NCI-H446 (cell line): Measurements from ENCODE around the gene FOLR1.
"Not testable (repeated sequence)": the region's sequence is repeated elsewhere in the genome, so short reads cannot be mapped to it uniquely, and the experiment has no call there.

Experiments
- DNase-seq, 2 experiments: peaks; one replicate each; lab custom pipeline; 2025; lab: John Stamatoyannopoulos, UW

The FOLR1 gene

GRCh38 chr11:72181553-72181958 lies 10.4 kb upstream of the FOLR1 start:
- peak in 1 of 2 experiments; percentile 3 for DNase-seq

DNA sequence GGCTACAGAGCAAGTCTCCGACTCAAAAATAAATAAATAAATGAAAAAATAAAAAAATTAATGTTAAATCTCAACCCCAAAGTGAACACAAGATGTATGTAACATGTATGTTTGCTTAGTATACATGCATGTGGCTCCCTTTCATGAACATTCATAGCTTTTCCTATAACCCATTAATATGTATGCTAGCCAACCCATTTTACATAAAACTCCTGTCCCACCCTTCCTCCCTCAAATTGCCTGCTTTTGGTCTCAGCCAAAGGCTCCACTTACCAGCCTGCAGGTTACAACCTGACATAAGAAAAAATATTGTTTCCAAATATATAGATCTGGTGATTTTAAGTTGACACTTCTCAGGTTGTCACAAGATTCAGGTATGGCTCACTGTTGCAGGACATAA lies 3.7 kb upstream of the FOLR1 start:
- DNase-seq = no peak

- DNase-seq = peak in 1 of 2 experiments; percentile 73
Observed at GRCh38 chr11:72189455-72190250, 2.3 kb upstream of the FOLR1 start.

DNA sequence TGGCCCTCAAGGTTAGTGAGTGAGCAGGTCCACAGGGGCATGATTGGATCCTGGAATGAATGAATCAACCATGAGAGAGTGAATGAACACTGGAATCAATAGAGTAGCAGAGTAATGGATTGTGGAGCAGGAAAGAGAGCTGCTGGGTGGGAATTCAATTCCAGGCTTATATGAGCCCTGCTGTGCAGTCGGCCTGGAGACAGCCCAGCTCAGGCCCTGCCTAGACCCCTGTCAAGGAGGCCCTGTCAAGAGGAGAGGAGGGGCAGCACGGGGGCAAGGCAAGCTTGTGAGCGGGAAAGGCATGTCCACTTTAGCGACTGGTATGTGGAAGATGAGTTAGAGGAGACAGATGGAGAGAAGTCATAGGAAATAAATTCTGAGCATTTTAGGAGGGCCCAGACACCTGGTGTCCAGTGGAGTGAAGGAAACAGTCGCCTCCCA lies 1.3 kb upstream of the FOLR1 start:
- no peak for DNase-seq

DNA sequence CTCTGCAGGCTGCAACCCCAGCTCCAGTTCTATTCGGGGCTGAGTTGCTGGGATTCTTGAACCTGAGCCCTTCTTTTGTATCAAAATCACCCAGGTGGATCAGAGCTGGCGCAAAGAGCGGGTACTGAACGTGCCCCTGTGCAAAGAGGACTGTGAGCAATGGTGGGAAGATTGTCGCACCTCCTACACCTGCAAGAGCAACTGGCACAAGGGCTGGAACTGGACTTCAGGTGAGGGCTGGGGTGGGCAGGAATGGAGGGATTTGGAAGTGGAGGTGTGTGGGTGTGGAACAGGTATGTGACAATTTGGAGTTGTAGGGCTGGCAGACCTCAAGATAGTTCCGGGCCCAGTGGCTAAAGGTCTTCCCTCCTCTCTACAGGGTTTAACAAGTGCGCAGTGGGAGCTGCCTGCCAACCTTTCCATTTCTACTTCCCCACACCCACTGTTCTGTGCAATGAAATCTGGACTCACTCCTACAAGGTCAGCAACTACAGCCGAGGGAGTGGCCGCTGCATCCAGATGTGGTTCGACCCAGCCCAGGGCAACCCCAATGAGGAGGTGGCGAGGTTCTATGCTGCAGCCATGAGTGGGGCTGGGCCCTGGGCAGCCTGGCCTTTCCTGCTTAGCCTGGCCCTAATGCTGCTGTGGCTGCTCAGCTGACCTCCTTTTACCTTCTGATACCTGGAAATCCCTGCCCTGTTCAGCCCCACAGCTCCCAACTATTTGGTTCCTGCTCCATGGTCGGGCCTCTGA lies 3.8 kb downstream of the FOLR1 start:
- DNase-seq = no peak

- not testable (repeated sequence) for DNase-seq
Observed at GRCh38 chr11:72201445-72201844, 9.5 kb downstream of the FOLR1 start.

DNA sequence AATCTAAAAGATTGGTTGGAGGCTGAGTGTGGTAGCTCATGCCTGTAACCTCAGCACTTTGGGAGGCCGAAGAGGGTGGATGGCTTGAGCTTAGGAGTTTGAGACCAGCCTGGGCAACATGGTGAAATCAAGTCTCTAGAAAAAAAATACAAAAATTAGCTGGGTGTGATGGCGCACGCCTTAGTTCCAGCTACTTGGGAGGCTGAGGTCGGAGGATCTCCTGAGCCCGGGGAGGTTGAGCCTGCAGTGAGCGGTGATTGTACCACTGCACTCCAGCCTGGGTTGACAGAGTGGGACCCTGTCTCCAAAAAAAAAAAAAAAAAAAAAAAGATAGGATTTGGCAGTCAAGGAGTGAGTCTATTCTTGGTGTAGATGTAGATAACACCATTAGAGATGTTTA lies 10.6 kb downstream of the FOLR1 start:
- DNase-seq = no peak

DNA sequence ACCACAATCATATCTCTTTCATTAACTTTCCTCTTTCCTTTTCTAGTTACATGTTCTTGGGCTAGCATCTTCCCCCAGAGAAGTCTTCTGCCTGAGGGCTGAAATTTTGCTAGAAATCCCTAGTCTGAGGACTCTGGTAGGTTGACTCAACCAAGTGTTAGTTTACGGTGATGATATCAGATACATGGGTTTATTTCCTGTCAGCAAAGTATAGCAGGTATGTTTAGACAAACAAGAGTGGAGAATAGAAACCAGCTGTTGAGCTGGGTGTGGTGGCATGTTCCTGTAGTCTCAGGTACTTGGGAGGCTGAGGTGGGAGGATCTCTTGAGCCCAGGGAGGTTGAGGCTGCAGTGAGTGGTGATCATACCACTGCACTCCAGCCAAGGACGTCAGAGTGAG lies 11.2 kb downstream of the FOLR1 start:
- no peak for DNase-seq

DNA sequence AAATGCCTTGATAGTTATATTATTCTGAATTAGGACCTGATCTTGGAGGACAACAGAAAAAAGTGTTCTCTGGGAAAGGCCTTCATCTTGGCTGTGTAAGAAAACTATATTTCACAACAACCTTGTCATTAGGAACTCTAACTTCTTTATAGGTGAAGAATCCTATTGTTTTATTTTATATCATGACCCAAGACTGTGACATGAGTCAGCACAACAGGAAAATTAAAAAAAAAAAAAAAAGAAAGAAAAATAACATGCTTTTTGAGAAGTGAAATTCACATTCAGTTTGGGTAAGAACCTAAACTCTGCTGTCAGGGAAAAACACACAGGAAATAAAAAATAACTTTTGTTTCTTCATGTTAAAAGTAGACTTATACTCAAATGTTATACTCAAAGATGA lies 12.9 kb downstream of the FOLR1 start:
- DNase-seq = no peak

GRCh38 chr11:72206794-72207193 lies 14.9 kb downstream of the FOLR1 start:
- DNase-seq = not testable (repeated sequence)

- DNase-seq = no peak
Observed at GRCh38 chr11:72208281-72208680, 16.3 kb downstream of the FOLR1 start.

- DNase-seq = no peak
Observed at GRCh38 chr11:72209101-72209500, 17.2 kb downstream of the FOLR1 start.

GRCh38 chr11:72216638-72217037 lies 24.7 kb downstream of the FOLR1 start, which contains the start of gene FOLR2:
FOLR2 (plus strand) TSS chr11:72216794; CDS start chr11:72218585, 1,791 bp downstream.
- no peak for DNase-seq

GRCh38 chr11:72217841-72218240 lies 25.9 kb downstream of the FOLR1 start:
- DNase-seq = no peak

- no peak for DNase-seq
Observed at GRCh38 chr11:72218251-72218745, 26.4 kb downstream of the FOLR1 start.

DNA sequence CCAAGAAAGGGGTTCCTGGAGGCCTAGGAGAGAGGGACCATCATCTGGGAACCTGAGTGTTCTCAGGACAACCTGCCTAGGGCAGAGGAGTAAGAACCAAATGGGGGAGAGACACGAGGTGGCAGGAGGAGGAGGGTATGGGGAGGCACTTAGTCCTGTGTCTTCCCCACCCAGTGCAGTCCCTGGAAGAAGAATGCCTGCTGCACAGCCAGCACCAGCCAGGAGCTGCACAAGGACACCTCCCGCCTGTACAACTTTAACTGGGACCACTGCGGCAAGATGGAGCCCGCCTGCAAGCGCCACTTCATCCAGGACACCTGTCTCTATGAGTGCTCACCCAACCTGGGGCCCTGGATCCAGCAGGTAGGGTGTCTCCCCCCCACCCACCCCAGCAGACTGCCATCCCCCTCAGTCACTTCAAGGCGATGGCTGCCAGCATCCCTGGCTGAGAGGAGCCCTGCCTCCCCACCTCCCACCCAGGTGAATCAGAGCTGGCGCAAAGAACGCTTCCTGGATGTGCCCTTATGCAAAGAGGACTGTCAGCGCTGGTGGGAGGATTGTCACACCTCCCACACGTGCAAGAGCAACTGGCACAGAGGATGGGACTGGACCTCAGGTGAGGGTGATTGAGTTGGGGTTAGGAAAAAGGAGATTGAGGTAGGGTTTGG lies 28.9 kb downstream of the FOLR1 start:
- DNase-seq = no peak

- no peak for DNase-seq
Observed at GRCh38 chr11:72221386-72222075, 29.6 kb downstream of the FOLR1 start.

- DNase-seq = no peak
Observed at GRCh38 chr11:72222106-72222891, 30.4 kb downstream of the FOLR1 start.

- peak; percentile 81 to 91 for DNase-seq
Observed at GRCh38 chr11:72222907-72223614, 31.1 kb downstream of the FOLR1 start.
